Measurements from ENCODE around the gene TGFA.

The TGFA gene

DNA sequence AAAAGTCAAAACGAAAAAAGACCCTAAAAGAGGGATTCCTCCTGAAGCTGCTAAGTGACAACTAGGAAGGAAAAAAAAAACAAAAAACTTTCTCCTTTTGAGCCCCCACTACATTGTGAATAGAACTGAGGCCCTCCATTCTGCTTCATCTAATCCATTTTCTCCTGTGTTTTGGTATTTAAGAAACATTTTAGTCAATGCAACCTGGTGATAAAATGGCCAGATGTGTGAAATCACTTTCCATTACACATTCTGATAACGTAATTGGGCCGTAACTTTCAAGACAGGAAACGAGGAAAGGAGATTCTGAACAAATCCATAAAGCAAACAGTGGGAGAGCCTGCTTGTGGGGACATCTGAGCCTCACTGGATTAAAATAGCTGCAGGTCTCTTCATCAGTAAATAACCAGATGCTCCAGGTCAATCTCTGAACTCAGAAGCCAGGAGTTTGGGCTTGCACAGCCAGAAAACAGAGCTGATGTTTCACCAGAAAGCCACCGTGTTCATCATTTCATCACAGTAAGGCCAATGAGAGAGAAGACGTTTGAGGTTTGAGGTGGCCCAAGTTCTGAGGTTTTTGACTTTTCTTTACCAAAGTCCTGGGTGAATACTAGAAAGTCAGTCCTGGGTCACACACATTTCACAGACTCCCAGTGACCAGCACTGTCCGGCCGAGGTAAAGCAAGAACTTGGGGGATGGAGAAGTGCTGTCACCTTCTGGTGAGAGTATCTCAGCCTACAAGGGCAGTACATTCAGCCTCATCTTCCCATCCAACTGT lies 47.8 kb downstream of the TGFA start:
- H3K4me3 ChIP-seq (ENCODE audit: low read length): no peak overlapping the region
- DNase-seq (ENCODE audit: low read depth, low spot score): no peak

DNA sequence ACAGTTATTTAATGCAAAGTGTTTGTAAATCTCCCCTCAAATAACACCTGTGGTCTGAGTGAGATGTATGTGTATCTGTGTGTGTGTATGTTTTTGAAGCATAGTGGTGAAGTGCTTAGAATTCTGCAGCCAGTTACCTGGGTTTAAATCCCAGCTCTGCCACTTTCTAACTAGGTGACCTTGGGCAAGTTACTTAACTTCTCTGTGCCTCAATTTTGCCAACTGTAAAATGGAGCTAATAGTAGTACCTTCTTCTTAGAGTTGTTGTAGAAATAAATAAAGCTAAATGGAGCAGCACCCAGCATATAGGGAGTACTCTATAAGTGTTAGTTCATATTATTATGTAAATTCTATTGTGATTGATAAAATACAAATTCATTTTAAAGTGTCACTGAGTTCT lies 48.9 kb downstream of the TGFA start:
- no peak for DNase-seq (ENCODE audit: low read depth, low spot score)
- no peak overlapping the region for H3K4me3 ChIP-seq (ENCODE audit: low read length)

DNA sequence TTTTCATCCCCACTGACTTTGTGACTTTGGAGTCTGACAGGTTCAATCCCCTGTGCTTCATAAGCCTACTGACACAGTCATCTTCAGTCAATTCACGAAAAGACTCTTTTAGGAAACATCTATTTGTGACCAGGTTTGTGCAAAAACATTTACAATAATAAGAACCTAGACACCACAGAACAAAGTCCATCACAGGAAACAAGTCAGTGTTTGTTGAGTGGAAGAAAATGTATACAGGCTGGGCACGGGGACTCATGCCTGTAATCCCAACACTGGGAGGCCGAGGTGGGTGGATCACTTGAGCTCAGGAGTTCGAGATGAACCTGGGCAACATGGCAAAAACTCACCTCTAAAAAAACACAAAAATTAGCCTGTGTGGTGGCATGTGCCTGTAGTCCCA lies 49.7 kb downstream of the TGFA start:
- no peak overlapping the region for H3K4me3 ChIP-seq (ENCODE audit: low read length)
- DNase-seq (ENCODE audit: low read depth, low spot score): no peak

DNA sequence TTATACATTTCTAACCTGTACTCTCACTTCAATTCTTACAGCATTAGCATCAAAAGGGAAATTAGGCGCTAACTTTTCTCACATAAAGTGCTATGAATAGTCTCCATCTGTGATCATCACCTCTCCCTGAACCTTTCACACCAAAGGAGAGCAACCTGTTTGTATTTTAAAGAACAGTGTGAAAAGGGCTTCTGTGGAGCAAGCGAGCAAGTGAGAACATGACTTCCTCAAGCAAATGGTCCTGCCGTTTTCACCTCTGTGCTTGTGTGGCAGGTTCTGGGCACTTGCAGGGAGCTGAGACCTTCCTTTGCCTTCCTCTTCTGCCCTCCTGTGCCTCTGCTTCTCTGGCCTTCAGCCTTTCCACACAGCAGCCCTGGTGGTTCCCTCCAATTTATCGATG lies 51.9 kb downstream of the TGFA start:
- H3K4me3 ChIP-seq (ENCODE audit: low read length): no peak overlapping the region
- DNase-seq (ENCODE audit: low read depth, low spot score): no peak

- no peak overlapping the region for H3K4me3 ChIP-seq (ENCODE audit: low read length)
- no peak for DNase-seq (ENCODE audit: low read depth, low spot score)
Measured at GRCh38 chr2:70501215-70501614, 52.4 kb downstream of the TGFA start.

DNA sequence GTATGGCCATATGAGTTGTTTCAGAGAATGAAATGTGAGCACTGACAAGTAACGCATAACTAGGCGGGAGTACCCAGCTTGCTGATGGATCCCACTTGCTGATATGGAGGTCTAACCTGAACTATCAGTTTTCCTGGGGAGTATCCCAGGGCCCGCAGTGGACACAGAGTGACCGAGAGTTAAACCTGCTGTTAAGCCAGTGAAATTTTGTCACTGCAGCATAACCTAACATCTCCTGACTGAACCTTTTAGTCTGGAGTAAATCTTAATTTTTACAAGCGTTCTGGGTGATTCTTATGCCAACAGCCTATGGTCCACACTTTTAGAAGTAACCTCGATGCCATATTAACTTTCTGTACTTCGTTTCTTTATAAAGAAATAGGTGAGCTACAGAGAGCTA lies 54.4 kb downstream of the TGFA start:
- no peak overlapping the region for H3K4me3 ChIP-seq (ENCODE audit: low read length)

GRCh38 chr2:70498528-70498927 lies 55.1 kb downstream of the TGFA start:
- H3K4me3 ChIP-seq (ENCODE audit: low read length): no peak overlapping the region
- no peak for DNase-seq (ENCODE audit: low read depth, low spot score)

More for the DNA sequence above, 54.4 kb downstream of the TGFA start:
- no peak for DNase-seq (ENCODE audit: low read depth, low spot score)

GRCh38 chr2:70498054-70498453 lies 55.6 kb downstream of the TGFA start:
- DNase-seq (ENCODE audit: low read depth, low spot score): peak; percentile 21
- no peak overlapping the region for H3K4me3 ChIP-seq (ENCODE audit: low read length)

DNA sequence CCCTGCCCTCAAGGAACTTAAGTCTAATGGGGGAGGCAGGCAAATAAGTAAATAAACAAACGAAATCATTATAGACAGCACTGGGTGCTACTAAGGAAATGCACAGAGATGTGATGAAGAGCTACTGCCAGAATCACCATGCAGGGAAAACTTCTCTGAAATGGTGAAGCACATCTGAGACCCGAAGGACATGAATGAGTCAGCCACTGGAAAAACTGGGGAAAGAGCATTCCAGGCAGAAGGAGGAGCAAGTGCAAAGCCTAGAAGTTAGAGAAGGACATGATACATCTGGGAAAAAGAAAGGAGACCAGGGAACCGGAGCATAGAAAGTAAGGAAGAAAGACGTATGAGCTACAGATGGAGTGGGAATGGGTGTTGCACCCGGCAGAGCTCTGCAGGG lies 56.8 kb downstream of the TGFA start:
- DNase-seq (ENCODE audit: low read depth, low spot score): no peak
- no peak overlapping the region for H3K4me3 ChIP-seq (ENCODE audit: low read length)

DNA sequence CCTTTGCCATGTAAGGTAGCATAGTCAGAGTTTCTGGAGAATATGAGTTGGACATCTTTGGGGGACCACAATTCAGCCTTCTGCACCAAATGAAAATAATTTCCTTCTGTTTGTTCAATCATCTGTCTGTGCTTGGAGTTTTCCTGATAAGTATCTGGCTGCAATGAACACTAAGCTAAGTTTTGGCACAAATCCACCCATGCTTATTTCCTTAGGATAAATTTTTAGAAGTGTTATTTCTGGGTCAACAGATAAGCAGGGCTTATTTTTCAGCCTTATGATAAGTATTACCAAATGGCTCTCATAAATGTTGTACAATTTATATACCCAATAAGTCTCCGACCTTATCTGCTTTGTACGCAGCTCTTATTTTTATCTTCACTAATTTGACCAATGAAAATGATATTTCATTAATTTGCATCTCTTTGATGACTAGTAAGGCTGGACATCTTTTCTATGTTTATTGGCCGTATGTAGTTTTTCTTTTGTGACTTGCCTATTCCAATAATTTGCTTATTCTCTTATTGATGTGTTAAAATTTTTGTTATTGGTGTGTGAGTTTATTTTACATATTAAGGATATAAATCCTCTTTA lies 59.2 kb downstream of the TGFA start:
- H3K4me3 ChIP-seq (ENCODE audit: low read length): no peak overlapping the region
- DNase-seq (ENCODE audit: low read depth, low spot score): no peak

DNA sequence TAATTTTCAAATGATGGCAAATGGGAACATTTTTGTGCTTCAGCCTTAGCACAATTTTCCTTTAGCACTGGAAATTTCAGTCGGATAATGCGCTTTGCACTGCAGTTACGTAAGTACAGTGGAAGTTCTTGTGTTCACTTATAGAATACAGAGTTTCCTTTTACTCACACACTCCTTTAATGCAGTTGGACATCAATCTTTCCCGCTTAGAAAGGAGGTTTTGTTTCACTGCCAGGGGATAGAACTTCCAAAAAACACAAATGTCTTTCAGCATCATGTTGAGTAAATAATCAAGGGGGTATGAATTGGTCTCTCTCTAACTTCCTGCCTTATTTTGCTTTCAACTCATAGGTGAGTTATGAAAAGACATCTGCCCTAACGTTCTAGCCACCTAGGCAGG lies 63.2 kb downstream of the TGFA start:
- no peak for DNase-seq (ENCODE audit: low read depth, low spot score)
- no peak overlapping the region for H3K4me3 ChIP-seq (ENCODE audit: low read length)

- H3K4me3 ChIP-seq (ENCODE audit: low read length): no peak overlapping the region
- no peak for DNase-seq (ENCODE audit: low read depth, low spot score)
Measured at GRCh38 chr2:70489165-70489564, 64.5 kb downstream of the TGFA start.

GRCh38 chr2:70484086-70484485 lies 69.5 kb downstream of the TGFA start:
- DNase-seq (ENCODE audit: low read depth, low spot score): no peak
- H3K4me3 ChIP-seq (ENCODE audit: low read length): no peak overlapping the region

DNA sequence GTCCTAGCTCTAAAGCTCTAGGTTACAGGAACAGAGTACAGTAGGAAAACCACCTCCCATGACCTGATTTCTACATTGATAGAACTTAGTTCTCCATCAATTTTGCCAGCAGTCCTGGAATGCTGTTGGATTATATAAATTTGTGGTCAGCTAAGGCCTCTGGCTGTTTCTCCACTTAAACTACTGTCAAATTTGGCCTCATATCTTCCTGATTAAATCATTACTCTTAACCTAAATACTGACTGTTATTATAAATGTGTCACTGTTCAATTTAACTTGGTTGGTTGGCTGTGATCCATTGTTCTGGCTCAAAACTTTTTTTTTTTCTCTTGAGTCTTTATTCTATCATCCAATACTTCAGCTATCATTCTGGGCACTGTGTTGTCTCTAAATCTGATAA lies 71.2 kb downstream of the TGFA start:
- DNase-seq (ENCODE audit: low read depth, low spot score): no peak
- H3K4me3 ChIP-seq (ENCODE audit: low read length): no peak overlapping the region

DNA sequence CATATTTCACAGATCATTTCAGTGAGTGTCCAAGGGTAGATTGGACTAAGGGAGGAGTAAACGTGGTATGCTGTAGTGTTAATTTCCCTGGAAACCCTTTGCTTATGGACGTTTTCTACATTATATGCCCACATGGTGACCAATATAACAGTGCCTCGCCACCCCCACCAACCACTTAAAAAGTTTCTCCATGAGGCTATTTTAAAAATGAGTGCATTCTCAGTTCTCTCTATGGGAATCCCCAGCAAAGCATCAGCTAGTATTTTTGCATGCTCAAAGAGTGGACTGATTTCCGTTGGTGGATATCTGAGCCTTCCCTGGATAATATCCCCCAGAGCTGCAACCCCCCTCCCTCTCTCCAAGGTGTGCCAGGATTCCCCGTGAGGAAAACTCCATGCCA lies 73.2 kb downstream of the TGFA start:
- no peak for DNase-seq (ENCODE audit: low read depth, low spot score)
- no peak overlapping the region for H3K4me3 ChIP-seq (ENCODE audit: low read length)

- no peak overlapping the region for H3K4me3 ChIP-seq (ENCODE audit: low read length)
- DNase-seq (ENCODE audit: low read depth, low spot score): no peak
Measured at GRCh38 chr2:70479816-70480215, 73.8 kb downstream of the TGFA start.

GRCh38 chr2:70477441-70477844 lies 76.2 kb downstream of the TGFA start:
- no peak for DNase-seq (ENCODE audit: low read depth, low spot score)
- H3K4me3 ChIP-seq (ENCODE audit: low read length): no peak overlapping the region

DNA sequence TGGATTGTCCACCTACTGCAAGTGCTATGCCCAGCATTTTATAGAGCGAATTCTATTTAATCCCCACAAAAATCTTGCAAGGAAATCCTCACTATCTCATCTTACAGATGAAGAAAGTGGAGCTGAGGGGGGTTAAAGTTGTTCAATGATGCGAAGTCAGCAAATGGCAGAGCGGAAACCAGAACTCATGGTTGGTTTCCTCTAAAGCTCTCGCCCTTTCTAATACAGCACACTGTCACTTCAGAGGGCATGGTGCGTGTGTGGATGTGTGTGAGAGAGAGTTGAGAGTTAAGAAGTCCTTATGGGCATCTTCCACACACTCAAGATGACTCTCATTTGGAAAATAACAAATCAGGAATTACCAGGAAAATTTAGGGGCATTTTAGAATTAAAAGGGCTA lies 78.4 kb downstream of the TGFA start:
- H3K4me3 ChIP-seq (ENCODE audit: low read length): no peak overlapping the region
- no peak for DNase-seq (ENCODE audit: low read depth, low spot score)

- H3K4me3 ChIP-seq (ENCODE audit: low read length): no peak overlapping the region
- no peak for DNase-seq (ENCODE audit: low read depth, low spot score)
Measured at GRCh38 chr2:70474256-70474848, 79.3 kb downstream of the TGFA start.

DNA sequence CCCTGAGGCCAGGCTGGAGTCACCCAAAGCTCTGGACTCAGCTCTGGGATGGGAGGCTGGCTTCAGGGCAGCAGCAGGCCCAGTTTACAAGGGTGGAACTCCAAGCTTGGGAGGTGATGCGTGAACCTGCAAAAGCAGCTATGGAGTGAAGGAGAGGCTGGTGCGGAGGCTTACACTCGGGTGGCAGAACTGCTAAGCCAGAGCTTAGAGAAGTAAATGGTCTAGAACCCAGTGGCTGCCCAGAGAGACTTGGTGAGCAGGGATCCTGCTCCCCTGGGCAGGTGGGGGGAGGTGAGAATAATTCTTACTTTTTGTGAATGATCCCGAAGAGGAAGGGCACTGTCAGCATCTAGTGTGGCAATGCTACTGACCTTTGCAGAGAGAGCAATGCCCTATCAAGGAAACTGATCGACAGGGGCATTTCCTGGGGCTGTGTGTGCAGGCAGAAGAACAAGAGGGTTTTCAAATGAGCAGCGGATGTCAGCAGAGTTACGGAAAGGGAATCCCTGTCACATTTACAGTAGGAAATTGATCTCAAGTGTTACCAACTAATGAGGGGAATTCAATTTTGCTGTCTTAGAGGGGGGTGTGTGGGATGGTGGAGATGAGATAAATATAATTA lies 80.4 kb downstream of the TGFA start:
- no peak overlapping the region for H3K4me3 ChIP-seq (ENCODE audit: low read length)
- DNase-seq (ENCODE audit: low read depth, low spot score): no peak
